AG20443 (cell line): Measurements from ENCODE around the gene ODAD4.

Source experiments
- DNase-seq: peaks from one replicate; pipeline ENCODE4 v3.0.0; 2012; ENCODE audit warnings: low spot score, mixed read lengths

Gene ODAD4

DNA sequence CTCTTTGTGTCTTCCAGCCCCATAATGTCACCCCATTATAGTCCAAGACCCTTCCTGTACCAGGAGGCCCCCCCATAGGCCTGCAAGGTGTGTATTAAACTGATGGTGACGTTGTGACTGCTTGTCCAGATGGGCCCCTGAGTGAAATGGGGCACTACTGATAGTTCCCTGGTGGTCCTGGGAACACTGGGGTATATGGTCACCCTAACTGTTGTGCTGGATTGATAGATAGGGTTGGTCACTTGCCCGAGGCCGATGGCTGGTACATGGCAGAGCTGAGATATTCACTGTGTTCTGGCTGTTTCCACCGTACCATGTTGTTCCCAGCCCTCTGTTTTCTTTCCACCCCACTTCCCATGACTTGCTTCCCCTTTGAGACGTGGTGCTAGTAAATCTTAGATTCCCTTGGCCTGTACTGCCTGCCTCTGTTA, 40.5 kb downstream of the ODAD4 start:
- no peak for DNase-seq

DNA sequence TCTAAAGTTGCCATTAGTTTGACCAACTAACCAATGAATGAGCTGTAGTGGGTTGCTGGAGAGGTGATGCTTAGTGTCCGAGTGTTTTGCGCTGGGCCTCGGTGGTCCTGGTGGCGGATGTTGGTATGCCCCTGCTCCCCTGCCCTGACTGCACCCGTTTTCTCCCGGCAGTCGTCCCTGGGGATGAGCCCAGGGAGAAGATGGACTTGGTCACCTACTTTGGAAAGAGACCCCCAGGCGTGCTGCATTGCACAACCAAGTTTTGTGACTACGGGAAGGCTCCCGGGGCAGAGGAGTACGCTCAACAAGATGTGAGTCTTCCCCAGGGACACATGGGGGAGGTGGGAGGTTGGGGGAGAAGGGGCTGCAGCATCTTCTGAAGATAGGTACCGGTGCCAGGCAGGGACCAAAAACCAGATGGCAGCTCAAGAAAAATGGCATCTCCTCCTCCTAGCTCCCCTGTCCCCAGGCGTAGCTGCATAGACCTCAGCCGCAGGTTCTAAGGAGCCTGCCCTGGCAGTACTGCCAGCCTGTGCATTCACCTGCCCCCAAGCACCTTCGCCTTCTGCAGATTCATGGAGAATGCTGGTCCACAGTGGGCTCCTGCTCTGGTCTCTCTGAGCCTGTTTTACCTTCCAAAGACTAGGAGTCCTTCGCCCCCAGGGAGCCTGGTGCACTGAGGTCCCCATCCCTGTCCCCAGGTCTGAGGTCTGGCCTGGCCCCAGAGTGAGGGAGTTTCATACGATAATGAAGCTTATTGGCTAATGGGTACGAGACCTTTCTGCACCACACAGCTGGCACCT, 41.5 kb downstream of the ODAD4 start:
- no peak for DNase-seq

- no peak for DNase-seq
Observed at GRCh38 chr17:41972571-41973407, 42.4 kb downstream of the ODAD4 start.

DNA sequence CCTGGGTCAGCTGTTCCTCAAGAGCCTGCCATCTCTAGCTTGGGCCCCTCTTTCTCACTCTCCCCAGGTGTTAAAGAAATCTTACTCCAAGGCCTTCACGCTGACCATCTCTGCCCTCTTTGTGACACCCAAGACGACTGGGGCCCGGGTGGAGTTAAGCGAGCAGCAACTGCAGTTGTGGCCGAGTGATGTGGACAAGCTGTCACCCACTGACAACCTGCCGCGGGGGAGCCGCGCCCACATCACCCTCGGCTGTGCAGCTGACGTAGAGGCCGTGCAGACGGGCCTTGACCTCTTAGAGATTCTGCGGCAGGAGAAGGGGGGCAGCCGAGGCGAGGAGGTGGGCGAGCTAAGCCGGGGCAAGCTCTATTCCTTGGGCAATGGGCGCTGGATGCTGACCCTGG, 43.0 kb downstream of the ODAD4 start:
- DNase-seq: no peak

DNA sequence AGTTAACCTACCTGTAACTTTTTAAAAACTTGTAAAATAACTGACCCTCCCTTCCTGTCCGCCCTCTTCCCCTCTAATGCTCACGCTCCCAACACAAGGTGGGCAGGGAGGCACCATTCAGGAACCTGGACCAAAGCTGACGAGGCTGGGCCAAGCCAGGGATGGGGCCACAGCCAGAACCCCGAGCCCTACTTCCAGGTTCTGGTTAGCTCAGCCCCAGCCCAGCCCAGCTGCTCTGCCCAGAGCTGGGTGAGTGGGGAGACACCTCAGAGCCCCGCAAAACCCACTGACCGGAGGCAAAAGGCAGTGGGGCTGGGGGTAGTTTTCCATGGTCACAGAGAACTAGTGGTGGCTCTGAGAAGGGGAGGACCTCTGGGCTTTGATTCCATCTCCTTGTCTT, 43.6 kb downstream of the ODAD4 start:
- no peak for DNase-seq

DNA sequence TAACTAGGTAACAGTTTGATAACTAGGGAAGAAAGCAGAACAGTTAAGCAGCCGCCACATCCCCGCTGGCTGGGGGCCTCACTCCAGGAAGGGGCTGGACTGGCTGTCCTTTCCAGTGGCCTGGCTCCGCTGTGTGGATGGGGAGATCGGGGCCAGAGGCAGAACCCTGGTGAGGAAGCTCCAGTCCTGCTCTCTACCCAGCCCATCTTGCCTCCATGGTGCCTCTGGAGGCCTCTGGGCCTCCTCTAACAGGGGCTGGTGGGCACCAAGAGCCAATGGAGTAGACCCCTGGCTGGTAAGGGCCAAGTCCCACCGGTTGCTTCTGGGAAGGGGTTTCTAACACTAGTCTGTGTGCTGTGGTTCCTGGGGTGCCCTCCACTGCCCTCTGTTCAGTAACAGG, 44.2 kb downstream of the ODAD4 start:
- no peak for DNase-seq

GRCh38 chr17:41975099-41976083, 45.0 kb downstream of the ODAD4 start:
- DNase-seq: peak; percentile 78

GRCh38 chr17:41976142-41976768, 45.8 kb downstream of the ODAD4 start:
- peak; percentile 75 for DNase-seq

DNA sequence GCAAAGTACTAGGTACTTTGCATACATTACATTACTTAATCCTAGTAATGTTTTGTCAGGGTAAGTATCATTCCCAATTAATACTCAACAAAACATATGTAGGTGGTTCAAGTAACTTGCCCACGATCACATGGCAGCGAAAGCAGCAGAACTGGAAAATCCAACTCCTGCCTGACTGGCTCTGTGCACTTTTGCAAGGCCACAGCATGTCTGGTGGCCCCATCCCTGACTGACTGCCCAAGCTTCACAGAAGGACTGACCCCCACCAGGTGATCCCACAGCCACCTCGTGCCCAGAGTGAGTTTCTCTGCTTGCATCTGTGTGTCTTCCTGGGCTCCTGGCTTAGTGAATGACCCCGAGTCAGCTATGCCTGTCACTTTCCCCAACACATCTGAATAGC, 47.6 kb downstream of the ODAD4 start:
- no peak for DNase-seq

- DNase-seq: no peak
Observed at GRCh38 chr17:41982026-41982760, 51.8 kb downstream of the ODAD4 start.

DNA sequence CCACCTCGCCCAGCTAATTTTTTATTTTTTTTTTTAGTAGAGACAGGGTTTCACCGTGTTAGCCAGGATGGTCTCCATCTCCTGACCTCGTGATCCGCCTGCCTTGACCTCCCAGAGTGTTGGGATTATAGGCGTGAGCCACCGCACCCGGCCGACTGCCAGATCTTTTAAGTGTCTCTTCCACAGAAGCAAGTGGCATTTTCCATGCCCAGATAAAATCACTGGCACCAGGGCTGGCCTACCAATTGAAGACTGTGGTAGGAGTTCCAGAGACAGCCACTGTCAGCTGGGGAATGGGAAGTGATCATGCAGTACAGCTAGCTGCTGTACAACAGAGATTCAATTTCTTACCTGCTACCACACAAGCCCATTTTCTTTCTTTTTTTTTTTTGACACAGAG, 54.0 kb downstream of the ODAD4 start:
- DNase-seq: no peak

DNA sequence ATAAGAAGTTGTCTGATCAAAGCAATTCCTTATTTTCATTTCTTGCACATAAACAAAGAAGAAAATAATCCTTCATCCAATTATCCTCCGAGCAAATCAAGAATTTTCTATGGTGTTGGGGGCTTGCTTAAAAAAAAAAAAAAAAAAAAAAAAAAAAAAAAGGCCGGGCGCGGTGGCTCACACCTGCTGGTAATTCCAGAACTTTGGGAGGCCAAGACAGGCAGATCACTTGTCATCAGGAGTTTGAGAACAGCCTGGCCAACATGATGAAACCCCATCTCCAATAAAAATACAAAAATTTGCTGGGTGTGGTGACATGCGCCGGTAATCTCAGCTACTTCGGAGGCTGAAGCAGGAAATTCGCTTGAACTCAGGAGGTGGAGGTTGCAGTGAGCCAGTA, 55.5 kb downstream of the ODAD4 start:
- DNase-seq: no peak

- DNase-seq: no peak
Observed at GRCh38 chr17:41986634-41987033, 56.2 kb downstream of the ODAD4 start.

DNA sequence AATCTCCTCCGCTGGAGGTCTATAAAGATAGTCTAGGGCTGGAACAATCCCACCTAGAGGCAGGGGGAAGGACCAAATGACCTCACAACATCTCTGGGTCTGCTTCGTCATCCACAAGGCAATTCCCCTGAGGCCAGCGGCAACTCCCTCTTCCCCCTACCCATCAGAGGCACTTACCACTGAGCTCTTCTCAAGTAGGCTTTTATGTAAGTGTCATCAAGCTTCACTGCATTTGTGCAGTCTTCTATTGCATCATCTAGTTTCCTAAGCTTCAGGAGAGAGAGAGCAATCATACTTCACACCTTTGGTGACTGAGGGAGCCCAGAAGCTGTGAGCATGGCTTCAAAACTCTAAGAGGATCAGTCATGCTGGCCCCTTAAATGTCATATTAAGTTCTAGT, 57.2 kb downstream of the ODAD4 start:
- DNase-seq: no peak

GRCh38 chr17:41988418-41988817, 58.0 kb downstream of the ODAD4 start:
- no peak for DNase-seq

GRCh38 chr17:41989702-41990419, 59.4 kb downstream of the ODAD4 start:
- DNase-seq: no peak

DNA sequence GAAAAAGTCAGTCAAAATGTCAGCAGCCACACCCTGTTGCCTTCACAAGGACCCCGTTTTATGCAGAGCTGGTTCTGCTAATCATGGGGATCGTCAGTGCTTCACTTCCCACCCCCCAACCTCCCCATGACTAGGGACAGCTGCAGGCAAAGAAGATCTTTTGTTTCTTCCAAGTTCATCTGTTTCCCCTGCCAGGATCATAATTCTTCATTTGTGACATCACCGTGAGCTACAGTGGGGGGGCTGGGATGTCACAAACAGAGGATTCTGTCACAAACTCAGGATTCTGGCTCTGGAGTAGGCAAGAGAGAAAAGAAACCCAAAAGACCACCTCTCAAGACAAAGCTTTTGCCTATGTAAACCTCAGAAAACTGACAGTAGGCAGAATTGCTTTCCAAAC, 62.2 kb downstream of the ODAD4 start:
- DNase-seq: no peak

DNA sequence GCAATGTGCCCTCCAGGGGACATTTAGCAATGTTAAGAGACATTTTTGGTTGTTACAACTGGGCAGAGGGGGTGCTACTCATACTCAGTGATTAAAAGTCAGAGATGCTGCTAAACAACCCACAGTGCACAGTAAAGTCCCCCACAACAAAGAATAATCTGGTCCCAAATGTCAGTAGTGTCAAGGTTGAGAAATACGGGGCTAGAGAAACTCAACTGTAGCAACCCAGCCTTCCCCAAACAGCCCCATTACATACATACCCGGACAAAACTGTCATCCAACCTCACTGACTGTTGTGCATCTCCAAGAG, 66.4 kb downstream of the ODAD4 start:
- no peak for DNase-seq

- no peak for DNase-seq
Observed at GRCh38 chr17:41998497-41998896, 68.1 kb downstream of the ODAD4 start.

- no peak for DNase-seq
Observed at GRCh38 chr17:42000413-42001133, 70.2 kb downstream of the ODAD4 start.
